Activated T-cell treated with anti-CD3 and anti-CD28 coated beads, Interleukin-2, amount 50 U/mL, for 4 hours (primary cell): ENCODE measurements around the gene CLEC6A. TPM values are rescaled to one million over a fixed set of nuclear protein-coding genes. Genes with fewer than 3 reads are reported as not detected.

Experiments used
- ATAC-seq, 2 donors: fragments of 200-7000 bp; cut with Tn5 transposase; one replicate each; pipeline ENCODE4 v1.10.0; 2021
- DNase-seq: peaks from one replicate; pipeline ENCODE4 v3.0.0-alpha.2; 2020
- H3K27me3 Mint-ChIP-seq: one replicate; pipeline ENCODE4 v1.8.0; 2021; ENCODE audit warnings: low read depth, mixed read lengths
- H3K36me3 Mint-ChIP-seq: one replicate; pipeline ENCODE4 v1.8.0; 2022; ENCODE audit warnings: mixed read lengths; ENCODE audit not compliant: insufficient read depth
- H3K4me1 Mint-ChIP-seq: one replicate; pipeline ENCODE4 v1.8.0; 2021; ENCODE audit warnings: low read depth, mixed read lengths
- H3K4me3 Mint-ChIP-seq: one replicate; pipeline ENCODE4 v1.8.0; 2021; ENCODE audit warnings: mild to moderate bottlenecking, moderate library complexity, mixed read lengths
- H3K9me3 Mint-ChIP-seq: one replicate; pipeline ENCODE4 v1.8.0; 2021; ENCODE audit warnings: mixed read lengths
- total RNA-seq, 3 donors: library from RNA; stranded (reverse); gene quantifications; one replicate each; pipeline ENCODE4 v1.2.1, GENCODE V29; 2021

CLEC6A gene
- total RNA-seq, 3 donors from 2014 or later = not detected

GRCh38 chr12:8513256-8513655 is 57.5 kb downstream of the CLEC6A start, which contains the start of gene CLEC4D:
Gene CLEC4D, plus strand, starts transcription at chr12:8513503. Its CDS starts 230 bp downstream, at chr12:8513733.
- H3K36me3 Mint-ChIP-seq = no peaks in the 10 kb centered on the region
- no peaks in the 10 kb centered on the region for H3K4me1 Mint-ChIP-seq
- DNase-seq (no peak), ATAC-seq (no peak)
- peaks cover 17% of the 10 kb centered on the region for H3K27me3 Mint-ChIP-seq
- H3K4me3 Mint-ChIP-seq = no peak within 1 kb of the TSS
- no peaks in the 10 kb centered on the region for H3K9me3 Mint-ChIP-seq

GRCh38 chr12:8517971-8518370 is 62.2 kb downstream of the CLEC6A start:
- Mint-ChIP-seq H3K4me3 (no peak overlapping the region), H3K36me3 (no peaks in the 10 kb centered on the region), H3K9me3 (no peaks in the 10 kb centered on the region), H3K27me3 (peaks cover 26% of the 10 kb centered on the region), H3K4me1 (no peaks in the 10 kb centered on the region)
- no peak for ATAC-seq
- DNase-seq = no peak

- Mint-ChIP-seq H3K4me3 (no peak overlapping the region), H3K36me3 (no peaks in the 10 kb centered on the region), H3K27me3 (peaks cover 21% of the 10 kb centered on the region), H3K4me1 (no peaks in the 10 kb centered on the region), H3K9me3 (no peaks in the 10 kb centered on the region)
- DNase-seq (no peak), ATAC-seq (no peak)
Observed at GRCh38 chr12:8519171-8519570, 63.4 kb downstream of the CLEC6A start.

GRCh38 chr12:8527250-8528130 is 71.7 kb downstream of the CLEC6A start:
- DNase-seq (no peak), ATAC-seq (no peak)
- Mint-ChIP-seq H3K9me3 (peaks cover 12% of the 10 kb centered on the region), H3K36me3 (peaks cover 3% of the 10 kb centered on the region), H3K27me3 (peaks cover 26% of the 10 kb centered on the region), H3K4me1 (no peaks in the 10 kb centered on the region), H3K4me3 (no peak overlapping the region)

Other genes with a start within 250 kb of the CLEC6A start
- under 1 TPM in 1 of 3 donors, not detected in 2; 0.34 TPM for gene FAM90A1, start 228.3 kb upstream of the CLEC6A start, total RNA-seq
- not detected for gene CLEC4D, start 57.5 kb downstream of the CLEC6A start, total RNA-seq
- gene CLEC4E, start 84.9 kb downstream of the CLEC6A start, total RNA-seq = not detected
- gene AICDA, start 156.9 kb downstream of the CLEC6A start, total RNA-seq = not detected
- not detected for gene MFAP5, start 206.9 kb downstream of the CLEC6A start, total RNA-seq
- 1 to 10 TPM; 5.7 to 7.7 (median 6.0) TPM for gene RIMKLB, start 242.0 kb downstream of the CLEC6A start, total RNA-seq